Measurements from ENCODE around the gene NR2F6.

- TF ChIP-seq POLR2A (IDR thresholded peaks at IDR 0.05; ENCODE audit: low read depth, low read length) (no peak), POLR2AphosphoS5 (IDR thresholded peaks at IDR 0.05; ENCODE audit: low read depth, low read length) (no peak), TAF1 (IDR thresholded peaks at IDR 0.05; ENCODE audit: low read depth, low read length) (no peak), SPI1 (IDR thresholded peaks at IDR 0.05; ENCODE audit: low read depth, low read length) (no peak), PAX5 (IDR thresholded peaks at IDR 0.05; ENCODE audit: insufficient read depth, low read length, severe bottlenecking) (no peak), POU2F2 (IDR thresholded peaks at IDR 0.05; ENCODE audit: low read depth, low read length) (no peak)
These were observed 2.4 kb downstream of the NR2F6 start for GRCh38 chr19:17243211-17243829.
